HFFc6 (cell line): ENCODE results near the gene ARHGEF18. TPM values are rescaled to one million over a fixed set of nuclear protein-coding genes. Genes with fewer than 3 reads are reported as not detected.

Experiments used
- DNase-seq: peaks from one replicate; pipeline ENCODE4 v3.0.0-alpha.2; 2018
- H3K27ac Mint-ChIP-seq: 2 replicates; pipeline ENCODE4 v1.8.0; 2020; ENCODE audit warnings: mild to moderate bottlenecking, mixed read lengths
- H3K27me3 Mint-ChIP-seq: 2 replicates; pipeline ENCODE4 v1.8.0; 2021; ENCODE audit warnings: mild to moderate bottlenecking, moderate library complexity, mixed read lengths; ENCODE audit not compliant: insufficient read depth
- H3K36me3 Mint-ChIP-seq: 2 replicates; pipeline ENCODE4 v1.8.0; 2021; ENCODE audit warnings: low read depth, mixed read lengths
- H3K4me1 Mint-ChIP-seq: 2 replicates; pipeline ENCODE4 v1.8.0; 2020; ENCODE audit warnings: low read depth, mixed read lengths
- H3K4me3 Mint-ChIP-seq: 2 replicates; pipeline ENCODE4 v1.8.0; 2020; ENCODE audit warnings: mild to moderate bottlenecking, moderate library complexity, mixed read lengths
- H3K9me3 Mint-ChIP-seq: 2 replicates; pipeline ENCODE4 v1.8.0; 2020; ENCODE audit warnings: mild to moderate bottlenecking, mixed read lengths
- total RNA-seq, 6 experiments: library from RNA; stranded (reverse); fragmentation: NEBNext Ultra II Directional; extraction: Animal tissue kit (Norgen Biotek cat#: 25700); gene quantifications; 2 replicates in 1 of 6; 3 replicates in 5 of 6; pipeline ENCODE4 v1.2.3, GENCODE V29; 2021
- TF ChIP-seq, protein P1 (sequence below): fragments of 200-600 bp; sonication (generic); IDR thresholded peaks from 2 replicates; pipeline ENCODE4 v1.5.0; 2021; ENCODE audit warnings: antibody characterized with exemption, mild to moderate bottlenecking

The ARHGEF18 gene
- total RNA-seq, 6 experiments from 2014 or later, result 32.1 to 39.8 (median 35.7) TPM

DNA sequence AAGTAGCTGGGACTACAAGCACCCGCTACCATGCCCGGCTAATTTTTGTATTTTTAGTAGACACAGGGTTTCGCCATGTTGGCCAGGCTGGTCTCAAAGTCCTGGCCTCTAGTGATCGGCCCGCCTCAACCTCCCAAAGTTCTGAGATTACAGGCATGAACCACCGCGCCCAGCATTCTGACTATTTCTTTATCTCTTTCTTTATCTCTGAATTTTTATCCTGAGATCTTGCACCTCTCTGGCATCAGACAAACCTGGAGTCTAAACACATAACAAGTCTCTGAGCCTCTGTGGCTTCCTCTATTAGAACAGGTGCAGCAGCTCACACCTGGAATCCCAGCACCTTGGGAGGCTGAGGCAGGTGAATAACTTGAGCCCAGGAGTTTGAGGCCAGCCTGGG, 28.5 kb downstream of the ARHGEF18 start:
- no peaks in the 10 kb centered on the region for H3K9me3 Mint-ChIP-seq
- no peak for DNase-seq
- H3K4me3 Mint-ChIP-seq, result no peak overlapping the region
- H3K27ac Mint-ChIP-seq, result no peak overlapping the region
- peaks cover 2% of the 10 kb centered on the region for H3K27me3 Mint-ChIP-seq
- H3K4me1 Mint-ChIP-seq, result peaks cover 8% of the 10 kb centered on the region; the same call in 1 of the 2 replicates
- TF ChIP-seq, protein P1, sequence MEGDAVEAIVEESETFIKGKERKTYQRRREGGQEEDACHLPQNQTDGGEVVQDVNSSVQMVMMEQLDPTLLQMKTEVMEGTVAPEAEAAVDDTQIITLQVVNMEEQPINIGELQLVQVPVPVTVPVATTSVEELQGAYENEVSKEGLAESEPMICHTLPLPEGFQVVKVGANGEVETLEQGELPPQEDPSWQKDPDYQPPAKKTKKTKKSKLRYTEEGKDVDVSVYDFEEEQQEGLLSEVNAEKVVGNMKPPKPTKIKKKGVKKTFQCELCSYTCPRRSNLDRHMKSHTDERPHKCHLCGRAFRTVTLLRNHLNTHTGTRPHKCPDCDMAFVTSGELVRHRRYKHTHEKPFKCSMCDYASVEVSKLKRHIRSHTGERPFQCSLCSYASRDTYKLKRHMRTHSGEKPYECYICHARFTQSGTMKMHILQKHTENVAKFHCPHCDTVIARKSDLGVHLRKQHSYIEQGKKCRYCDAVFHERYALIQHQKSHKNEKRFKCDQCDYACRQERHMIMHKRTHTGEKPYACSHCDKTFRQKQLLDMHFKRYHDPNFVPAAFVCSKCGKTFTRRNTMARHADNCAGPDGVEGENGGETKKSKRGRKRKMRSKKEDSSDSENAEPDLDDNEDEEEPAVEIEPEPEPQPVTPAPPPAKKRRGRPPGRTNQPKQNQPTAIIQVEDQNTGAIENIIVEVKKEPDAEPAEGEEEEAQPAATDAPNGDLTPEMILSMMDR, result no peak
- H3K36me3 Mint-ChIP-seq, result no peaks in the 10 kb centered on the region

DNA sequence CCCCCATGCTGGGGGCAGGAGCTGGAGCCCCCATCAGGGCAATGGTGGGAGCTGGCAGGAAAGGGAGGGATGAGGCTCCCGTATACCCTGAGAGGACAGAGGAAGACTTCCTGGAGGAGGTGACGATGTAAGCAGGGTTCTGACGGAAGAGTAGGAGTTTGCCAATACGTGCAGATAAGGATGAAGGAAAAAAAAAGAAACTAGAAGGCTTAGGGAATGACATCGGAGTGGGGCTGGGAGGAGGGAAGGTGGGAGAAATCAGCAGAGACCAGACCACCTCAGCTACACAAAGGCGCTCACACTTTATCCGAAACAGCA, 32.3 kb downstream of the ARHGEF18 start:
- no peak for DNase-seq
- H3K9me3 Mint-ChIP-seq, result no peaks in the 10 kb centered on the region
- no peaks in the 10 kb centered on the region; the same call in none of the 2 replicates for H3K27me3 Mint-ChIP-seq
- TF ChIP-seq, protein P1, result no peak
- H3K27ac Mint-ChIP-seq, result no peak overlapping the region
- peaks cover 7% of the 10 kb centered on the region; the same call in 1 of the 2 replicates for H3K4me1 Mint-ChIP-seq
- H3K36me3 Mint-ChIP-seq, result no peaks in the 10 kb centered on the region
- no peak overlapping the region for H3K4me3 Mint-ChIP-seq

DNA sequence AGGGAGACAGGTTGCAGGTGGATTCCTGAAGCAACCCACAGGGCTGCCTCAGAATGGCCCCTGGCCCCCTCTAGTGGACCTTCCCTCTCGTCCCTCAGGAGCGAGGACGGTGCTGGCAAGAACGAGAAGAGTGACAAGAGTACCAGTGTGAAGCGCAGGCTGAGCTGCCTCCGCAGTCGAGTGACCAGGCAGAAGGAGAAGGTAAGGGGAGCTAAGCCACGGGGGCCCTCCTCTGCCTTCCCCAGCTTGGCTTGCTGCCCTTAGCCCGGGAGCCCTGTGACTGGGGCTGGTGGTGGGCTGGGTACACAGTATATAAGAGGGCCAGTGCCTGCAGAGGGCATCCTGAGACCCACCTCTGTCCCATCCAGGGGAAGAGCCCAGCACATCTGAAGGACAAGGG, 34.0 kb downstream of the ARHGEF18 start:
- Mint-ChIP-seq H3K4me3 (no peak overlapping the region), H3K27ac (no peak overlapping the region), H3K27me3 (no peaks in the 10 kb centered on the region; the same call in none of the 2 replicates), H3K9me3 (no peaks in the 10 kb centered on the region), H3K4me1 (0 out of 2 replicates have a peak, but pooled peaks cover 7% of the 10 kb centered on the region), H3K36me3 (no peaks in the 10 kb centered on the region)
- TF ChIP-seq, protein P1, result peak; percentile 8; the same call in 1 of the 2 replicates
- DNase-seq, result no peak

DNA sequence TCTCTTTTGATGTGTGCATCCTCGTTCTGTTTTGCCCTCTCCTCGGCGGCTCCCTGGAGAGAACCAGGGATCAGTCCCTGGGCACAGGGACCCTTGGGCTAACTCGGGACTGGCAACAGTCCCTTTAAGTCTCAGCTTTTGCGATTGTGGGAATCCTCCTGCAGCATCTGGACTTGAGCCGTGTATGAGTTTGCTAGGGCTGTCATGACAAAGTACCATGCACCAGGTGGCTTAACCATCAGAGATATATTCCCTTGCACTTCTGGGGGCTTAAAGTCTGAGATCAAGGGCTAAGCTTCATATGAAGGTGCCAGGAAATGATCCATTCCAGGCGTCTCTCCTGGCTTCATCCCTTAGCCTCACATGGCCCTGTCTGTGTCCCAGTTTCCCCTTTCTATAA, 34.5 kb downstream of the ARHGEF18 start:
- Mint-ChIP-seq H3K9me3 (no peaks in the 10 kb centered on the region), H3K36me3 (no peaks in the 10 kb centered on the region), H3K4me1 (0 out of 2 replicates have a peak, but pooled peaks cover 7% of the 10 kb centered on the region), H3K27ac (no peak overlapping the region), H3K4me3 (no peak overlapping the region), H3K27me3 (no peaks in the 10 kb centered on the region; the same call in none of the 2 replicates)
- DNase-seq, result no peak
- TF ChIP-seq, protein P1, result no peak

DNA sequence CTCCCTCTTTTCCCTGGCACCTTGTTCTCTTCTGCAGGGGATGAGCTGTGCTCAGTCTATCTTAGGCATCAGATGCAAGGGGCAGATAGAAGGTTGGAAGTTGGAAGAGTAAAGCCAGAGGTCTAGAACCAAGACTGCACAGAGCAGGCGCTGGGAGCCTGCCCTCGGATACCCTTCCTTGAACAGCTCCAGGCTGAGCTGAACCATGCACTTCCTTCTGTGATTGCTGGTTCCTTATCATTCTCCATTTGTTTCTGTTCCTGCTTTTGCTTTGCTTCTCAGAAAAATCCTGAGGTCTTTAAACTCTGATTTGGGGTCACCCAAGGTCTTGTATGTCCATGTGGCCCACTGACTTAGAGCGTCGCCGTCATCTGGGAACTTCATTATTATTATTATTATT, 36.3 kb downstream of the ARHGEF18 start:
- no peak for DNase-seq
- Mint-ChIP-seq H3K27ac (no peak overlapping the region), H3K9me3 (no peaks in the 10 kb centered on the region), H3K4me3 (no peak overlapping the region), H3K4me1 (0 out of 2 replicates have a peak, but pooled peaks cover 7% of the 10 kb centered on the region), H3K27me3 (peaks cover under 1% of the 10 kb centered on the region), H3K36me3 (no peaks in the 10 kb centered on the region)
- TF ChIP-seq, protein P1, result no peak

DNA sequence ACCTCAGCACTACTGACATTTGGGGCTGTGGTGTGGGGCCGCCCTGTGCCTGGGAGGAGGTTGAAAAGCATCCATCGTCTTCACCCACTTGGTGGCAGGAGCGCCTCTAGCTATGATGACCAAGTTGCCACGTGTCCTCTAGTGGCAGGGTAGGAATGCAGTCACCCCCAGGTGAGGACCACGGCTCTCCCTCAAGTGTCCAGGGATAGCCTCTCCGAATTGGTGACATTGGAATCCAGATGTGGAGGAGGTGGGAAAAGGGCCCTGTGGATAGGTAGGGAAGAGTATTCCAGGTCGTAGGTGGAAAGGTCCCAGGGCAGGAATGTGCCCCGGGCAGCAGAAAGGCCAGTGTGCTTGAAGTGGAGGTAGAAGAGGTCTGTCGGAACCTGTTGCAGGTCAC, 37.6 kb downstream of the ARHGEF18 start:
- H3K27me3 Mint-ChIP-seq, result peaks cover 4% of the 10 kb centered on the region
- TF ChIP-seq, protein P1, result peak; percentile 14; the same call in 1 of the 2 replicates
- H3K36me3 Mint-ChIP-seq, result no peaks in the 10 kb centered on the region
- no peaks in the 10 kb centered on the region for H3K9me3 Mint-ChIP-seq
- H3K27ac Mint-ChIP-seq, result no peak overlapping the region
- DNase-seq, result no peak
- no peak overlapping the region for H3K4me3 Mint-ChIP-seq
- peaks cover 11% of the 10 kb centered on the region; the same call in 1 of the 2 replicates for H3K4me1 Mint-ChIP-seq
